Stimulated activated CD4-positive, alpha-beta T cell treated with anti-CD3 and anti-CD28 coated beads, TNF-alpha, amount 100 ng/mL, for 48 hours (primary cell): ENCODE data around the gene AP1S3.
"Not testable (repeated sequence)": the region's sequence is repeated elsewhere in the genome, so short reads cannot be mapped to it uniquely, and the experiment has no call there.

ENCODE experiments used
- DNase-seq, 3 donors: peaks; one replicate each; pipeline ENCODE4 v3.0.0-alpha.2; 2020; ENCODE audit warnings: low read depth in 3 of 3

Gene AP1S3

GRCh38 chr2:223853425-223853837 is 16.0 kb upstream of the AP1S3 start:
- DNase-seq: no peak

- no peak for DNase-seq
Observed at GRCh38 chr2:223852281-223852795, 15.0 kb upstream of the AP1S3 start.

DNA sequence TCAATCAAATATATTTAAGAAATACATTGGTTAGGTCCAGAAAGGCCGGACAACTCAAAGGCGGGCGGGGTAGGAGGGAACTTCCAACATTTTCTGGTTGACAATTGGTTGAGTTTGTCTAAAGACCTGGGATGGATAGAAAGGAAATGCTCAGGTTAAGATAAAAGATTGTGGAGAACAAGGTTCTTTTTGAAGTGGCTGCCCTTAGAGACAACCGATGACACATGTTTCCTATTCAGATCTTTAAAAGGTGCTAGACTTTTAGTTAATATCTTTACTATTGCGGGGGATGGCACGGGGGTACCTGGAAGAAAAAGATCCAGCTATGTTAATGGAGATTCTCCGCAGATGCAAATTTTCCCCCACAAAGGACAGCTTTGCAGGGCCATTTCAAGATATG is 10.0 kb upstream of the AP1S3 start:
- DNase-seq: no peak

- DNase-seq: no peak
Observed at GRCh38 chr2:223846515-223846914, 9.1 kb upstream of the AP1S3 start.

GRCh38 chr2:223841436-223842190 is 4.2 kb upstream of the AP1S3 start:
- DNase-seq: no peak

GRCh38 chr2:223835701-223836532 is 1.5 kb downstream of the AP1S3 start:
- no peak for DNase-seq

DNA sequence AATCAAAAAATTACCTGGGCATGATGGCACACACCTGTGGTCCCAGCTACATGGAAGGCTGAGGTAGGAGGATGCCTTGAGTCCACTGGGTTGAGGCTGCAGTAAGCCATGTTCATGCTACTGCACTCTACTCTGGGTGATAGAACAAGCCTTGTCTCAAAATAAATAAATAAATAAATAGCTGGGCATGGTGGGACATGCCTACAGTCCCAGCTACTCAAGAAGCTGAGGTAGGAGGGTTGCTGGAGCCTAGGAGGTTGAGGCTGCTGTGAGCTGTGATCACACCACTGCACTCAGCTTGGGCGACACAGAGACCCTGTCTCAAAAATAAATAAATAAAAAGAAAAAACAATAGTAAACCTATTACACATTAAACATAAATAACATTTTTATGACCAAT is 3.0 kb downstream of the AP1S3 start:
- no peak for DNase-seq

DNA sequence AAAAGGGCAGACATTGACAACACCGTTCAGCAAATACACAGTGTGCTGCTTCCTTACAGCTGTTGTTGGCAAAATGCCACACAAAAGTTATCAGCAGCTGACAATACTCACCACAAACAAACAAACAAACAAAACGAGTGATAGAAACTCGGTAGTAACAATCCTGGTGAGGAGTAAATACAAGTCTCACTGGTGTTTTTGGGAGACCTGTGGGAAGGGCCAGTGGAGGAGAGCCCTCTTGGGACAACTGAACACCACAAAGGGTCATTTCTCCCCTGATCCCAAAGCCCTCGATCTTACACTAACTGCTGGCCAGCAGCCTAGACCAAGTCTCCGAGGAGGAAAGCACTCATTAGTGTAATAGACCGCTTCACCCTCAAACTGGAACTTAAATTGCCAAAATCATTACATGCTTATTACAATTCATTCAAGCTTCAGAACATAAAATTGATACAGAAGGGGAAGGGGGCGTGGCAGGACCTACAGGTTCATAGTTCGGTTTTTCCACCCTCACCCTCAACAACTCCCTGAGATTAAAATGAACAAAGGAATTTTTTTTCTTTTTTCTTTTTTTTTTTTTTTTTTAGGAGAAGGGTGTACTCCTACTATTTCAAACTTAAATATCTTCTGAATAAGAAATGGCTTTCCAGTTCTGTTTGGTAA is 5.0 kb downstream of the AP1S3 start:
- no peak for DNase-seq

DNA sequence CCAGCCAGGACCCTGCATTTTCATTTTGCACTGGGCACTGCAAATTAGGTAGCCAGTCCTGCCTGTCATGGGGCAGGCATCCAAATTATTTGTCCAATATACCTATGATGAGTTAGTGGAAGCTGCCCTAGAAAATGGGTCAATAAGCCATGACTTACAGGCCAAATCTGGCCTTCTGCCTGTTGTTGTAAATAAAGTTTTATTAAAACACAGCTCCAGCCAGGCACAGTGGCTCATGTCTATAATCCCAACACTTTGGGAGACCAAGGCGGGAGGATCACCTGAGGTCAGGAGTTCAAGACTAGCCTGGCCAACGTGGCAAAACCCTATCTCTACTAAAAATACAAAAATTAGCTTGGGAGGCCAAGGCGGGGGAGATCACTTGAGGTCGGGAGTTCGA is 8.3 kb downstream of the AP1S3 start:
- DNase-seq: no peak

DNA sequence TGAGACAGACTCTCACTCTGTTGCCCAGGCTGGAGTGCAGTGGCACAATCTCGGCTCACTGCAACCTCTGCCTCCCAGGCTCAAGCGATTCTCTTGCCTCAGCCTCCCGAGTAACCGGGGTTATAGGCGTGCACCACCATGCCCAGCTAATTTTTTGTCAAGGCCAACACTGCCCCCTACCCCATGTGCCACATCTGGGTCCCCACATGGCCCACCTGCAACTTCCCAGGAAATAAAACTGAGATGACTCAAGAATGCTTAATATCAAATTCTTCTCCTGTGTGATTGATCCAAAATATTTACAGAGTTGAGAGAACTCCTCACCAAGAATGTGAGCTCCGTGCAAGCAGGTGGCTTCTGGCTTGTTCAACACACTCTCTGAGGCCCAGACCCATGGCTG is 9.1 kb downstream of the AP1S3 start:
- DNase-seq: no peak

DNA sequence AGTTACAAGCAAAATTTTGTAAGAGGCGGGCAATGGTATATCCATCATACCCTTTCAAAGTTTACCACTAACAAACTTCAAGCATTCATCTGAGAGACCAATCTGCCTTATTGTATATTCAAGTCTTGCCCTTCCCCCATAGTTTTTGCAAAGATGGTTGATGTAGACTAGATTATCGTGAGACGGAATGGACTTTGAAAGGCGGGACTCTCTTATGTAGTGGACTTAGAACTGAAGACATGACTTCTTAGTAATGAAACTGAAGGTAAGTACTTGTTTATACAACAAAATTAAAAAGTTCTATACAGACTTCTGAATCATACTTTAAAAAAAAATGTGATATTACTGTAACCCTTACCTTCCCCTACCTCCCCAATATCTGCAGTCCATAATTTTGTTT is 10.4 kb downstream of the AP1S3 start:
- no peak for DNase-seq

- DNase-seq: no peak
Observed at GRCh38 chr2:223824301-223824700, 13.1 kb downstream of the AP1S3 start.

DNA sequence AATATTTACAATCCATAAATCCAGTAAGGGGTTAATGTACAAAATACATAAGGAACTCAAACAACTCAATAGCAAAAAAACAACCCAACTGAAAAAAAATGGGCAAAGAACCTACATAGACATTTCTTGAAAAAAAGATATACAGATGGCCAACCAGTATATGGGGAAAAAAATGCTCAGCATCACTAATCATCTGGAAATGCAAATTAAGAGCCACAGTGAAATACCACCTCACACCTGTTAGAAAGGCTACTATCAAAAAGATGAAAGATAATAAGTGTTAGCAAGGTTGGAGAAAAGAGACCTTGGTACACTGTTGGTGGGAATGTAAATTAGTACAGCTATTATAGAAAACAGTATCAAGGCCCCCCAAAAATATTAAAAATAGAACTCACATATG is 14.6 kb downstream of the AP1S3 start:
- no peak for DNase-seq

DNA sequence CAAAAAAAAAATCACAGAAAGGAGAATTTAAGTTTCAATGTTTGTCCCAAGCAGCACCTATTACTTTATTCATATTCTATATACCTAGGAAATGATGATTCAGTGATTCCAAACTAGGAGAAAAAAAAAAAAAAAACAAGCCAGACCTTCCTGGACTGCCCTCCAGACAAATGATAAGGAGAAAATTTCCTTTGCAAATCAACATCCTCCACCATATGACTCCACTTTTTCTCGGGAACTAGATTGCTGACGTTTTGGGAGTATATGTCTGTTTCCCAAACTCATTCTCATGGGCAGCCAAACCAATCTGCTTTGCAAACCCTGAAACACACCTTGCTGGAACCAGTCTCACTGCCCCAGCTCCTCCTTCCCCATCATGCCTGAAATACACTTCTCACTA is 16.8 kb downstream of the AP1S3 start:
- DNase-seq: no peak

DNA sequence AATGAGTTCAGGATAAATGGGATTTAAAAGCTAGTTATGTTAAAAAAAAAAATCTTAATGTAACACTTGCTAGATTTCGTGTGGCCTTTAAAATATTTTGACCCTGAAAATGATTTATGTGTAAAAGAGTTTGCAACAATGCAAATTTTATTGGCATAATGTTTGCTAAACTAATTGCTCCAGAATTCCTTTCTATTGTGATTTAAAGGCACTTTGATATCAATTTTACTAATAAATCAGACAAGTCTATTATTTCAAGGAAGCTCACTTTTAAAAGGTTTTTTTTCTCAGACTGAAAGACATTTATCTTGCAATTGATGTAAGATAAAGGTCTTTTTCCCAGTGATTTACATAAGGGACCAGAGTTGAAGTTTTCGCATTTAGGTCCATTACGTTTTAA is 17.5 kb downstream of the AP1S3 start:
- DNase-seq: no peak

DNA sequence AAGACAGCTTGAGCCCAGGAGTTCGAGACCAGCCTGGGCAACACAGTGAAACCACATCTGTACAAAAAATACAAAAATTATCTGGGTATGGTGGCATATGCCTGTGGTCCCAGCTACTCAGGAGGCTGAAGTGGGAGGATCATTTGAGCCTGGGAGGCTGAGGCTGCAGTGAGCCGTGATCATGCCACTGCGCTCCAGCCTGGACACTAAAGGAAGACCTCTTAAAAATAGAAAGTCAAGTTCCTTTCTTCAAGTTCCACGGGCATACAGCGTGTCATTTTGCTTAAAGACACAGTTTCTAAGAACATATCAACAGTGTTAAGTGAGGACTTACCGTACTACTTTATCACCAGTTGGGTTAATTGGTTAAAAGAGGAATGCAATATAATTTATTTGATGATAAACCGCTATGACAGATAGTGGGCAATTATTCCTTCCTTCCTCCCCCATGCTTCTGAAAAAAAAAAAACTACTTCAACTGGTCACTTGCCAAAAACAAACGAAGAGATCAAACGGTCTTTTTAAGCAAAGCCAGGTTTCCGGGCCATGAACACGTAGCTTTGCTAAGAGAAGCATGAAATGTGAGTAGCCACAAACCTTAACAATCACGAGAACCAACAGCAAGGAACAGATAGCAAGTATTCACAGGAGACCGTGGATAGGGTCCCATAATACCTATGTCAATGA is 21.4 kb downstream of the AP1S3 start:
- no peak for DNase-seq

DNA sequence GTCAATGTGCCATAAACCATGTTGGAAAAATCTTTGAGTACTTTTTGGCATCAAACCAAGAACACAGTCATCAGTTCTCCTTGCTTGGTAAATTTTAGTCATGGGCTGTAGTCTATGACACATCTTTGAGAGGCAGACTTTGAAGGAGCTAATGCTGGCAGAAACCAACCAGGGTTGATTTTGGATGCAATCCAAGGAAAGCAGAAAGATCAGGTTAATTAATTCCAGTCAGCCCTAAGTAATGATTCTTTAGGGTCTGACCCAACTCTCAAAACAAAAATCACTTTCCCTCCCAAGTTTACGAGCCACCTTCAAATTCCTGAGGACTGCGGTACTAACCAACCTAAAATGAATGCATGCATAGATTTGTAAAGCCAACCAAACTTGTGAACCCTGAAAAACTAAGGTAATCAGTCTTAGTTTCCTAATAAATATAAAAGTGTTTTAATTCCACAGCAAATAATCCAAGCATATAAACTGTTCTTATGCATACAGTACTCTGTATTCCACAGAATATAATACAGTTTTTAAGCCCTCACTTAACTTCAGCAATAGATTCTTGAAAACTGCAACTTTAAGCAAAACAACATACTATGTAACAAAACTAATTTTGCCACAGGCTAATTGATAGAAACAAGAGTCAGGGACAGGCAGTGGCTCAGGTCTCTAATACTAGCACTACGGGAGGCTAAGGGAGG is 22.0 kb downstream of the AP1S3 start:
- no peak for DNase-seq

DNA sequence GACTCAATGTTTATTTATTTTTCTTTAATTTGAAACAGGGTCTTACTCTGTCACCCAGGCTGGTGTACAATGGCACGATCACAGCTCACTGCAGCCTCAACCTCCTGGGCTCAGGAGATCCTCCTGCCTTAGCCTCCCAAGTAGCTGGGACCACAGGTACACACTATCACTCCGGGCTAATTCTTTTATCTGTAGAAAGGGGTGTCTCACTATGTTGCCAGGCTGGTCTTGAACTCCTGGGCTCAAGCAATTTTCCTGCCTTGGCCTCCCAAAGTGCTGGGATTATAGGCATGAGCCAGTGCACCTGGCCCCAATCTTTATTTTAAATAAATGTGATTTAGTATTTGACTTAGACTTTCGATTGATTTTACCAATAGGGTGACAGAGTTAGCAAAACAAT is 22.6 kb downstream of the AP1S3 start:
- not testable (repeated sequence) for DNase-seq

DNA sequence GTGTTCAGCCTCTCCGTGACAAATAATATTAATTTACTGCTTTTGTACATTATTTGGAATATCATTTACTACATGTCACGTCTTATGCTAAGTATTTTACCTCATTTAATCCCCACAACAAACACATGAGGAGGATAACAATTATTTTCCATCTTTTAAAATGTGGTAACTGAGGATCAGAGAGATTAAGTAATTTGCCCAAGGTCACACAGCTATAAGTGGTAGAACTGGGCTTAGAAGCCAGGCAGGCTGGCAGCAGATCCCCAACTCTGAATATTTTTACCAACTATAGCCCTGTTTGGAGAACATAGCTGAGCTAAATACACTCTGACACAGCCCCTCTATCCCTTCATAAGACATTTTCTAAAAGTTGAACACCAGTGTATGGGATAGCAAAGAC is 24.1 kb downstream of the AP1S3 start:
- DNase-seq: no peak

DNA sequence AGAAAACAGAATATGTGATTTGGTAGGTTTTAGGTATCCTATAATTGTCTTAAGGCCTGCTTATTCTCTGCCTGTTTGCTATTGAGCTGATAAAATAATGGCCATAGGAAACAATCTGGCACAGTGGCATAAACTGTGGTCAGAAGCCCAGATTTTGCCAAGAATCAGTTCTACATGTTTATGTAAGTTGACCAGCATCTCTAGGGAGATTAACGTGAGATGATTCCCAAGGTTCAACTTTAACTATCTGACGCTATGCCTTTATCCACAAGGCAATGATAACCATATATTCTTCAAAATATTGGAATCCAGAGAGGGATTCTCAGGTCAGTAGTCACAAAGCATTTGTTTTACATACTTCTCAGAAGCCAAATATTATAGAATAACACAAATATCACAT is 25.6 kb downstream of the AP1S3 start:
- DNase-seq: no peak

- DNase-seq: no peak
Observed at GRCh38 chr2:223805008-223805407, 32.4 kb downstream of the AP1S3 start.
